ENCODE results near the gene RPLP1.
"Not testable (repeated sequence)": the region's sequence is repeated elsewhere in the genome, so short reads cannot be mapped to it uniquely, and the experiment has no call there.

RPLP1 gene

DNA sequence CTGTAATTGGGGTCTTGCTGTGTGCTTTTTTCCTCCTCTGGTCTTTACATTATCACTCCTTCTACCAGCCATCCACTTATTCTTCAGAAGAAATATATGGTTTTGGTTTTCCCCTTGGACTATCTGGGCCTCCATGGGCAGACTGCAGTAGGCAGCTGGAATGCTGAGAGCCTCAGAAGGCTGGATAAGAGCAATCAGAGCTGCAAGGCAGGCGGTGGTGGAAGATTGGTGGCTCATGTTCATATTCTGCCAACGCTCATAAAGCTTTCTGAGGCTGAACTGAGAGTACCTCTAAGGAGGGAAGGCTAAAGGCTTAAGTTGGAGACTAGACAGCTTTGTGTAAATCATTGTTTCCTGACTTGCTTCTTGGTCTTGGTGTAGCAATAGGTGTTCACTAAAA, 5.7 kb upstream of the RPLP1 start:
- Histone ChIP-seq H3K4me1 (ENCODE audit: insufficient read depth, low read length) (peaks cover 11% of the 10 kb centered on the region), H3K79me2 (ENCODE audit: insufficient read depth, low read length) (no peaks in the 10 kb centered on the region), H2AFZ (ENCODE audit: low read depth, low read length) (no peak overlapping the region), H3K4me3 (ENCODE audit: low read depth in 1 of 2, low read length in 2 of 2) (no peak overlapping the region), H4K20me1 (ENCODE audit: insufficient read depth, low read length) (no peaks in the 10 kb centered on the region), H3K27me3 (ENCODE audit: insufficient read depth, low read length, poor library complexity) (no peaks in the 10 kb centered on the region), H3K9ac (ENCODE audit: low read depth, low read length) (no peak overlapping the region), H3K9me3 (ENCODE audit: insufficient read depth, low read length, severe bottlenecking) (no peaks in the 10 kb centered on the region), H3K36me3 (ENCODE audit: insufficient read depth, low read length) (peaks cover 49% of the 10 kb centered on the region), H3K4me2 (ENCODE audit: insufficient read depth, low read length) (no peak overlapping the region), H3K27ac (ENCODE audit: low read length) (no peak overlapping the region)
- TF ChIP-seq CTCF (IDR thresholded peaks at IDR 0.05; ENCODE audit: borderline replicate concordance, extremely low read depth, low read length, poor library complexity, severe bottlenecking) (no peak), EZH2 (IDR thresholded peaks at IDR 0.05; ENCODE audit: borderline replicate concordance, low read depth, low read length, severe bottlenecking) (no peak)
- no peak for ATAC-seq (ENCODE audit: insufficient read depth, low read depth)
- DNase-seq: no peak

GRCh38 chr15:69450221-69450620, 2.4 kb upstream of the RPLP1 start:
- Histone ChIP-seq H4K20me1 (ENCODE audit: insufficient read depth, low read length) (peaks cover 24% of the 10 kb centered on the region), H3K79me2 (ENCODE audit: insufficient read depth, low read length) (peaks cover 26% of the 10 kb centered on the region), H3K36me3 (ENCODE audit: insufficient read depth, low read length) (peaks cover 48% of the 10 kb centered on the region), H3K4me1 (ENCODE audit: insufficient read depth, low read length) (peaks cover 33% of the 10 kb centered on the region)
- H3K4me2 ChIP-seq (ENCODE audit: insufficient read depth, low read length); H3K27me3 ChIP-seq (ENCODE audit: insufficient read depth, low read length, poor library complexity); DNase-seq; H2AFZ ChIP-seq (ENCODE audit: low read depth, low read length); H3K27ac ChIP-seq (ENCODE audit: low read length); H3K9me3 ChIP-seq (ENCODE audit: insufficient read depth, low read length, severe bottlenecking); H3K9ac ChIP-seq (ENCODE audit: low read depth, low read length); H3K4me3 ChIP-seq (ENCODE audit: low read depth in 1 of 2, low read length in 2 of 2); ATAC-seq (ENCODE audit: insufficient read depth, low read depth): not testable (repeated sequence)

DNA sequence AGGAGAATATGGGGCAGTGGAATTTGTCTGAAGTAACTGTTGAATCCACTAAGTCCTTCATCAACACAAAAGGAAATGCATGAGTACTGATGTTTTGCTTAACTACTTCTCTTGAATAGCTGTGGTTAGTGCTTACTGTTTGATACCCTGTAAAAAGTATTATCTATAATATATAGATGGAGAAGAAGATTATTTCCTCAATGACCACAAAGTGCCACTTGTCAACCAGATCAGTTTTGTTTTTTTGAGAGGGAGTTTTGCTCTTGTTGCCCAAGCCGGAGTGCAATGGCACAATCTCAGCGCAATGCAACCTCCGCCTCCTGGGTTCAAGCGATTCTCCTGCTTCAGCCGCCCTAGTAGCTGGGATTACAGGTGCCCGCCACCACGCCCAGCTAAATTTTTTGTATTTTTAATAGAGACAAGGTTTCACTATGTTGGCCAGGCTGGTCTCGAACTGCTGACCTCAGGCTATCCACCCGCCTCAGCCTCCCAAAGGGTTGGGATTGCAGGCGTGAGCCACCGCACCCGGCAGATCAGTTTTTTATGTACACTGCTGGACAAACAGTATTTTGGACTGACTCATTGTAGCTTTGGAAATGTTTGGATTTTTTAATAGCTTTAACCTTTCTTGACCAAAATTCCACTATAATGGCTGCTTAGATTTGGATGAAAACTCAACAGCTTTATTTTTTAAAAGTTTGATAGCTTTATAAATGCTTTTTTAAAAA, 1.5 kb upstream of the RPLP1 start:
- H3K27ac ChIP-seq (ENCODE audit: low read length): no peak overlapping the region
- H3K27me3 ChIP-seq (ENCODE audit: insufficient read depth, low read length, poor library complexity): no peaks in the 10 kb centered on the region
- no peak for TF ChIP-seq EZH2 (IDR thresholded peaks at IDR 0.05; ENCODE audit: borderline replicate concordance, low read depth, low read length, severe bottlenecking)
- no peak for TF ChIP-seq CTCF (IDR thresholded peaks at IDR 0.05; ENCODE audit: borderline replicate concordance, extremely low read depth, low read length, poor library complexity, severe bottlenecking)
- no peak for ATAC-seq (ENCODE audit: insufficient read depth, low read depth)
- peaks cover 31% of the 10 kb centered on the region for H3K79me2 ChIP-seq (ENCODE audit: insufficient read depth, low read length)
- H3K9me3 ChIP-seq (ENCODE audit: insufficient read depth, low read length, severe bottlenecking): no peaks in the 10 kb centered on the region
- peak overlapping the region; percentile 32 to 86; a peak in 2 of 4 replicates for H3K4me3 ChIP-seq (ENCODE audit: low read depth in 1 of 2, low read length in 2 of 2)
- peak overlapping the region; percentile 81 for H3K4me2 ChIP-seq (ENCODE audit: insufficient read depth, low read length)
- peak overlapping the region; percentile 81 for H3K9ac ChIP-seq (ENCODE audit: low read depth, low read length)
- H3K4me1 ChIP-seq (ENCODE audit: insufficient read depth, low read length): peaks cover 37% of the 10 kb centered on the region
- H3K36me3 ChIP-seq (ENCODE audit: insufficient read depth, low read length): peaks cover 48% of the 10 kb centered on the region
- no peak for DNase-seq
- H2AFZ ChIP-seq (ENCODE audit: low read depth, low read length): peak overlapping the region; percentile 83; the same call in 1 of the 2 replicates
- H4K20me1 ChIP-seq (ENCODE audit: insufficient read depth, low read length): peaks cover 29% of the 10 kb centered on the region

DNA sequence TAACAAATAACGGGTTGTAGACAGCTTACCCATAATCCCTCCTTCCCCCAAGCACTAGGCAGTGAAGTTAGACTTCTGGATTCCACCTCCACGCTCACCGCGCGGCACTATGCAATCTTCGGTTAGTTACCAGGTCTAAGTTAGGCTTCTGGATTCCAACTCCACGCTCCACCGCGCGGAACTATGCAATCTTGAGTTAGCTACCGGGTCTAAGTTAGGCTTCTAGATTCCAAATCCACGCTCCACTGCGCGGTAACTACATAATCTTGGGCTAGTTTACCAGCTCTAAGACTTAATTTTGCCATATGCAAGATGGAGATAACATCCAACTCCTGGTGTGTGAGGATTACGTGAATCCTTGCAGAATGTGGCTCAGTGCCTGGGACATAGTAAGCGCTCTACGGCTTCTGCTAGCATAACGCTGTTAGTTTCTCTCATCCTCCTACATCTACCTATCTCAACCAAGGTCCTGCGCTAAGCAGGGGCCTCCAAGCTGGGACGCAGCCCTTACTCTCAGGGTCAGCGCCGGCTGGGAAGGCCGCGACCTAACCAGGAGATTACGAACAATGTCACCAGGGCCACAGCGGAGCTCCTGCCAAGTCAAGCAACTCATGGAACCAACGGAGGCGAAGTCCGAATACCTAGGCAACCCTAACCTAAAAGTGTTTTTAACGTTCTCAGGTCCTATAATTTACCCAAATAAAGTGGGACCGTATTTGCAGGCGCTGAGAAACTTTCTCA, 497 bp upstream of the RPLP1 start:
- H3K4me2 ChIP-seq (ENCODE audit: insufficient read depth, low read length): peak overlapping the region; percentile 81
- ATAC-seq (ENCODE audit: insufficient read depth, low read depth) (peak; percentile 47), DNase-seq (peak; percentile 44)
- H3K27me3 ChIP-seq (ENCODE audit: insufficient read depth, low read length, poor library complexity): no peaks in the 10 kb centered on the region
- H2AFZ ChIP-seq (ENCODE audit: low read depth, low read length): peak overlapping the region; percentile 83
- peaks cover 31% of the 10 kb centered on the region for H3K79me2 ChIP-seq (ENCODE audit: insufficient read depth, low read length)
- H3K4me3 ChIP-seq (ENCODE audit: low read depth in 1 of 2, low read length in 2 of 2): peak overlapping the region; percentile 32 to 86; a peak in 3 of 4 replicates
- peaks cover 48% of the 10 kb centered on the region for H3K36me3 ChIP-seq (ENCODE audit: insufficient read depth, low read length)
- peaks cover 37% of the 10 kb centered on the region for H3K4me1 ChIP-seq (ENCODE audit: insufficient read depth, low read length)
- no peak for TF ChIP-seq CTCF (IDR thresholded peaks at IDR 0.05; ENCODE audit: borderline replicate concordance, extremely low read depth, low read length, poor library complexity, severe bottlenecking)
- TF ChIP-seq EZH2 (IDR thresholded peaks at IDR 0.05; ENCODE audit: borderline replicate concordance, low read depth, low read length, severe bottlenecking): no peak
- no peaks in the 10 kb centered on the region for H3K9me3 ChIP-seq (ENCODE audit: insufficient read depth, low read length, severe bottlenecking)
- peak overlapping the region; percentile 81 for H3K9ac ChIP-seq (ENCODE audit: low read depth, low read length)
- peaks cover 29% of the 10 kb centered on the region for H4K20me1 ChIP-seq (ENCODE audit: insufficient read depth, low read length)
- H3K27ac ChIP-seq (ENCODE audit: low read length): peak overlapping the region; percentile 86
